Right forelimb (tissue), 1 donor: ENCODE measurements around the gene SLC2A3.
"Not testable (repeated sequence)": the region's sequence is repeated elsewhere in the genome, so short reads cannot be mapped to it uniquely, and the experiment has no call there.

Source experiments
- DNase-seq: peaks from one replicate; pipeline ENCODE4 v3.0.0-alpha.2; 2018

Gene SLC2A3

DNA sequence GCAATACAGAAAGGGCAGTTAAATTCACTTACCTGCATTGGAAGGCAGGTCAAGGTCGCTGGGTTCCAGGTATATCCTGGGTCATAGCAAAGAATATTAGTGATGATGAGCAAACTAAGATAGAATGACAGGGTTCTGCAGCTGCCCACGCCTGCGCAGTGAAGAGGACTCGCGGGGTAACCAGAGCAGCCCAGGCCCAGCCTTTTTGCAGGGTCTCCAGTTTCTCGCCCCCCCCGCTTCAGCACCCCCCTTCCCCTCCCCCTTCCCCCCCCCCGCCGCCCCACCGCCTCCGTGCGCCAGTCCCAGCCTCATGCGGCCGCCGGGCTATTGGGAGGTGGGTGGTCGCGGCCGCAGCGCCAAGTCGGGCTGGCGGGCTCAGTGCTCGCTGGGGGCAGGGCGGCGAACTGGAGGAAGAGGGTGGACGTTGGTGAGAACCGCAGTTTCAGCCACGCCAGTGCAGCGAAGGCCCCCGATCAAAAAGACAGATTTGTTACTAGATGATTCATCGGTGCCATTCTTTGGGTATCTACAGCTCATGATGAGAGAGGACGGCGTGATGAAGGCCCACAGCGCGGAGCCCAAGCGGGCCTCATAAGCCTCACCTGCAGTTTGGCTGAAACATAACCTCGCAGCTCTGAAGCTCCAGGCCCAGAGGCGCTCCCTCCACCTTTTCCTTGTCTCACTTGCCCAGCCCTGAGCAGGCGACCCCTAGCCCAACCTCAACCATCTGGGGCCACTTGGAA, 20.2 kb downstream of the SLC2A3 start:
- no peak for DNase-seq

DNA sequence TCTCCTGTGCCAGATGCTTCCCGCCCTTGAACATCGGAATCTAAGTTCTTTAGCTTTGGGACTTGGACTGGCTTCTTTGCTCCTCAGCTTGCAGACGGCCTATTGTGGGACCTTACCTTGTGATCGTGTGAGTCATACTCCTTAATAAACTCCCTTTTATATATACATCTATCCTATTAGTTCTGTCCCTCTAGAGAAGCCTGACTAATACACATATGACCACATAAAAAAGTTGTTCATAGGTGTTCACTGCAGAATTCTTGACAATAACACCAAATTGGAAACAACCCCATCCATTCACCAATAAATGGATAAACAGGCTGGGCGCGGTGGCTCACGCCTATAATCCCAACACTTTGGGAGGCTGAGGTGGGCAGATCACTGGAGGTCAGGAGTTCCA, 25.9 kb downstream of the SLC2A3 start:
- not testable (repeated sequence) for DNase-seq

DNA sequence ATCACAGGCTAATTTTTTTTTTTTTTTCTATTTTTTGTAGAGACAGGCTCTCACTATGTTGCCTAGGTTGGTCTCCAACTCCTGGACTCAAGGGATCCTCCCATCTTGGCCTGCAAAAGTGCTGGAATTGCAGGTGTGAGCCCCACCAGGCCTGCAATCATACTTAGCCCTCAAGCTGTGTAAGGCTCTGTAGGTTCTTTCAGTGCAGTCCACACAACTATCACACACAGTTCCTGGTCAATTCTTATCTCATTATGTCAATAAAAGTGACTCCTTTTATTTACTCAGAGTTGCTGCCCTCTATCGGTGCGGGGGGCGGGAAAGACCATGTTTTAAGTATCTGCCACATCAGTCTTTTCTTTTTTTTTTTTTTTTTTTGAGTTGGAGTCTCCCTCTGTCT, 29.0 kb downstream of the SLC2A3 start:
- no peak for DNase-seq

DNA sequence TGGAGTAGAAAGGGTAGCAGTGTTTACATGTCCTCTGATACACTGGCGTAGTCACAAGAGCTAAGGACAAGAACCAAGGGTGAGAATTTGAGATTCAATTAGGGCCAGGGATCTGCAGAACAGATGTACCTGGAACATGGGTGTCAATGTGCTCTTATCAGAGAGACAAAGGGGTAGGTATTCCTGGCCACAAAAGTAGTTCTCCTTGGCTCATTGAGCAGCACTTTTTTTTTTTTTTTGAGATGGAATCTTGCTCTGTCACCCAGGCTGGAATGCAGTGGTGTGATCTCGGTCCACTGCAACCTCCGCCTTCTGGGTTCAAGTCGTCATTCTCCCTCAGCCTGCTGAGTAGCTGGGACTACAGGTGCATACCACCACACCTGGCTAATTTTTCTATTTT, 29.7 kb downstream of the SLC2A3 start:
- DNase-seq, result not testable (repeated sequence)

DNA sequence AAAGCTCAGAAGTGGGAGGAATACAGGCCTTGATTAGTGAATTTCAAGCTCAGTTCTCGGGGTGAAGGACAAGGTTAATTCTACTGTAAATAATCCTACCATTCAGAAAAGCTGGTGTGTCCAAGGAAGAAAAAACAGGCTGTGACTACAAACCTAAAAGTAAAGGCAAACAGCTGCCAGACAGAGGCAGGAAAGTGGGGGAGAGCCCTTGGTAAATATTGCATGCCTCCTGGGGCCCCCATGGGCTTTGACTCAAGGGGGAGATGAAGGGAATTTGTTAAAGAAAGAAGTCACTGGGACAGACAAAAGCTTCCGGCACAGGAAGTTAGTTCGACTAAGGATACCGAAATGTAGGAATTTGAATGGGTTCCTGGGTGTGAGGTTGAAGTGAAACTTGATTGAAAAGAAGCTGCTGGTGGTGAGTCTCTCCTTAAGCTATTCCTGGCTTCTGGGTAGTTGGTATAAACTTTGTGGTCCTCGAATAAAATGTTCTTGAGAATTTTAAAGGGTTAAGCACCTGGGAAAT, 30.3 kb downstream of the SLC2A3 start:
- not testable (repeated sequence) for DNase-seq

DNA sequence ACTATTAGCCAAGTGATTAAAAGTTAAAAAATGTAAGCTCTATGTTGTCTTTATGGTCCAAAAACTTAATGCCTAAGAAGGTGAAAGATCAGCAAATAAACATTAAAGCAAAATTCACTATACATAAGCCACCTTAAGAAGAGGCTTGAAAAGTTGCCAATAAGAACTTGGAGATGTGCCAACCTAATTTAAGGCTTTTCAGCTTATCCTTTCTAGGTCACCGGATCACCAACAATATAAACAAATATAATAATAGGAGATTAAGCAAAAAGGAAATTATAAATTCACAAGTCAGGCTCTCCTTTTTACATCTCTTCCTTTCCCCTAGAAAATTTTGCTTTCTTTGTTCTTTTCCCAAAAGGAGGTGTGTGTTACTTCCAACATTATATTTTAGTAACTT, 30.9 kb downstream of the SLC2A3 start:
- no peak for DNase-seq

DNA sequence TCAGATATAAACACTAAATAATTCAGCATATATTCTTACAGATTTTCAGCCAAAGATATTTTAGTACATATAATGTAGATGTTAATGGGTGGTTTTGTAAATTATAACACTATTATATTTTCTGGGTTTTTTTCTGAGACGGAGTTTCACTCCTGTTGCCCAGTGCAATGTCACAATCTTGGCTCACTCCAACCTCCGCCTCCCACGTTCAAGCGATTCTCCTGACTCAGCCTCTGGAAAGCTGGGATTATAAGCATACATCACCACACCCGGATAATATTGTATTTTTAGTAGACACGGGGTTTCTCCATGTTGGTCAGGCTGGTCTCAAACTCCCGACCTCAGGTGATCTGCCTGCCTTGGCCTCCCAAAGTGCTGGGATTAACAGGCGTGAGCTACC, 33.6 kb downstream of the SLC2A3 start:
- DNase-seq, result not testable (repeated sequence)

DNA sequence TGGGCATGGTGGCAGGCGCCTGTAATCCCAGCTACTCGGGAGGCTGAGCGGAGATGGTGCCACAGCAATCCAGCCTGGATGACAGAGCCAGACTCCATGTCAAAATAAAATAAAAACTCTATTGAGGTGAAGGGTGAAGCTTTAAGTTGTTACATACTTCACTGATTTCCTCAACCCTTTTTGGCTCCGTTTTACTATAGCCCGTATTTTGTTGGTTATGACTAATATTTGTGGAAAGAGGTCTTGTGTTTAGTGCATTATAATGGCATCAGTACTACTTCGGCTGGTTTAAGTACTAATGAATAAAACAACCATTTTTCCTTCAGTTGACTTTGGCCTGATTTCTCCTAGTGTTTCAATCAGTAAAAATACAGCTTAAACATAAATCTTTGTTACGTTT, 36.2 kb downstream of the SLC2A3 start:
- no peak for DNase-seq

DNA sequence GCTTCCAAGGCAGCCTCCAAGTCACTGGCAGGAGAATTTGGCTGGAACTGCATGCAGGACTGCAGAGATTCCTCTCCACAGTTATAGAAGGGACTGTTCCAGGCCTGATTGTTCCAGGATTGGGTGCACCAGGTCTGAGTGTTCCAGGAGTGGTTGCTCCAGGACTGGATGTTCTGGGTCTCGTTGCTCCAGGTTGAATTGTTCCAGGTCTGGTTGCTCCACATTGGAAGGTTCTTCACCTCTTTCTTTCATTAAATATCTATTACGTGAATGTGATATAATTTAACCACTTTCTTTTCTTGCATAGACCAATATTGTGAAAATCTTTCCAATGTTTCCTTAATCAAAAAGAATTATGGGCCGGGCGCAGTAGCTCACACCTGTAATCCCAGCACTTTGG, 39.3 kb downstream of the SLC2A3 start:
- DNase-seq, result not testable (repeated sequence)

DNA sequence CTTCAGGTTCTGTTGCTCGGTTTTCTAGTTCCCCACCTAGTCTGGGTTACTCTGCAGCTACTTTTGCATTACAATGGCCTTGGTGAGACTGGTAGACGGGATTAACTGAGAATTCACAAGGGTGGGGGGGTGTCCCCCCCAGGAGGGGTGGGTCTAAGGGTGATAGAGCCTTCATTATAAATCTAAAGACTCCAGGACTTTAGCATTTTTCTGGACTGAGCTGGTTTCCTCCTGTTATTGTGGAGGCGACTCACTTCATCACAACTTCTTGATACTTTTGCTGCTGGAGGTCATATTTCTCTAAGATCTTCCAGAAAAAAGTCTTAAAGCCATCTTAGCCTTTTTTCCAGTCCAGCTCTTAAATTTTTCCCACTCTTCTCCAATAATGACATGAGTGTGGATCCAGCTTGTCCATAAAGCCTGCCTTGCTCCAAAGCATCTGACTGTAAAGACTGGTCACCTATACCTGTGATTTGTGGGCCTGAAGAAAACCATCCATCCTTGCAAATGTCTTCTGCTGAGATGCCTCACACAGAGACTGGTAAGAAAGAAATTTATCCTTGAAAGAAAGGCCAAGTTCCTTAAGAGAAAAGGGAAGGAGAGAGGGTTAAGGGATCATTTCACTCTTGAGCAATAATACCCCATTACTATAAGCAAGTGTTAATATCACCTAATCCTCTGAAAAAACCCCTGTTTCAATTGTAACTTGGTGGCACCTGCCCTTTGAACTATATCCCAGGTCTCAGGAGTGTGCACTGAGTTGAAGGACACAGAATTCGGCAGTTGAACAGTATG, 43.6 kb downstream of the SLC2A3 start:
- no peak for DNase-seq

DNA sequence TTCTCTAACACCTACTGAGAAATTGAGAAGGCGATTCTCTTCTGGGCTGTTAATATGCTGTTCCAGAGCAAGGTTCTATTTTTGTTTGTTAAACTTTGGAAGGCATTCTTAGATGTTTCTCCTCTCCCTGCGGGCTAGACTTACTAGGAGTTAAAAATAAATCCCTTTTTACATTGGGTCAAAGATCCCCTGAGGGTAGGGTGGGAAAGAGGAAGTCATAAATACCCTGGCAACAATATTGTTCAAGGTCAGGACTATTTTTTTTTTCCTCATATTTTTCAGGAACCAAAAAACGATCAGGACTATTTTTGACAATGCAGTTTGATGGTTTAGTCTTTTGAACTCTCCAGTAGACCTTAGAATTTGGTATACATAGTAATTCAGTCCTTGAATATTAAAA, 51.3 kb downstream of the SLC2A3 start:
- DNase-seq, result no peak

DNA sequence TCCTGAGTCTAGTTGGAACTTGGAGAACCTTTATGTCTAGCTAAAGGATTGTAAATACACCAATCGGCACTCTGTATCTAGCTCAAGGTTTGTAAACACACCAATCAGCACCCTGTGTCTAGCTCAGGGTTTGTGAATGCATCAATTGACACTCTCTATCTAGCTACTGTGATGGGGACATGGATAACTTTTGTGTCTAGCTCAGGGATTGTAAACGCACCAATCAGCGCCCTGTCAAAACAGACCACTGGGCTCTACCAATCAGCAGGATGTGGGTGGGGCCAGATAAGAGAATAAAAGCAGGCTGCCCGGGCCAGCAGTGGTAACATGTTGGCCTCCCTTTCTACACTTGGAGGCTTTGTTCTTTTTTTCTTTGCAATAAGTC, 54.3 kb downstream of the SLC2A3 start:
- not testable (repeated sequence) for DNase-seq

DNA sequence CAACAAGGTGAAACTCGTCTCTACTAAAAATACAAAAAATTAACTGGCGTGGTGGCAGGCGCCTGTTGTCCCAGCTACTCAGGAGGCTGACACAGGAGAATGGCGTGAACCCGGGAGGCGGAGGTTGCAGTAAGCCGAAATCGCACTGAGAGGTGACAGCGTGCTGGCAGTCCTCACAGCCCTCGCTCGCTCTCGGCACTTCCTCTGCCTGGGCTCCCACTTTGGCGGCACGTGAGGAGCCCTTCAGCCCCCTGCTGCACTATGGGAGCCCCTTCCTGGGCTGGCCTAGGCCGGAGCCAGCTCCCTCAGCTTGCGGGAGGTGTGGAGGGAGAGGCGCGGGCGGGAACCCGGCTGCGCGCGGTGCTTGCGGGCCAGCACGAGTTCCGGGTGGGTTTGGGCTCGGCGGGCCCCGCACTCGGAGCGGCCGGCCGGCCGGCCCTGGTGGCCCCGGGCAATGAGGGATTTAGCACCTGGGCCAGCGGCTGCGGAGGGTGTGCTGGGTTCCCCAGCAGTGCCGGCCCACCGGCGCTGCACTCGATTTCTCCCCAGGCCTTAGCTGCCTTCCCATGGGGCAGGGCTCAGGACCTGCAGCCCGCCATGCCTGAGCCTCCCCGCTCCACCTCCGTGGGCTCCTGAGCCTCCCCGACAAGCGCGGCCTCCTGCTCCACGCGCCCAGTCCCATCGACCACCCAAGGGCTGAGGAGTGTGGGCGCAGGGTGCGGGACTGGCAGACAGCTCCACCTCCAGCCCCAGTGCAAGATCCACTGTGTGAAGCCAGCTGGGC, 54.8 kb downstream of the SLC2A3 start:
- DNase-seq, result not testable (repeated sequence)

DNA sequence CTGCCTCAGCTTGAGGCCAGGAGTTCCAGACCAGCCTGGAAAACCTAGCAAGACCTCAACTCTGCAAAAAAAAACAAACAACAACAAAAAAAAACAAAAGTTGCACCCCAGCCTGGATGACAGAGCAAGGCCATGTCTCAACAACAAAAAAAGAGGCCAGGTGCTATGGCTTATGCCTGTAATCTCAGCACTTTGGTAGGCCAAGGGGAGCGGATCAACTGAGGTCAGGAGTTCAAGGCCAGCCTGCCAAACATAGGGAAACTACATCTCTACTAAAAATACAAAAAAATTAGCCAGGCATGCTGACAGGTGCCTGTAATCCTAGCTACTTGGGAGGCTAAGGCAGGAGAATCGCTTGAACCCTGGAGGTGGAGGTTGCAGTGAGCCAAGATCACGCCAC, 56.7 kb downstream of the SLC2A3 start:
- DNase-seq, result no peak

DNA sequence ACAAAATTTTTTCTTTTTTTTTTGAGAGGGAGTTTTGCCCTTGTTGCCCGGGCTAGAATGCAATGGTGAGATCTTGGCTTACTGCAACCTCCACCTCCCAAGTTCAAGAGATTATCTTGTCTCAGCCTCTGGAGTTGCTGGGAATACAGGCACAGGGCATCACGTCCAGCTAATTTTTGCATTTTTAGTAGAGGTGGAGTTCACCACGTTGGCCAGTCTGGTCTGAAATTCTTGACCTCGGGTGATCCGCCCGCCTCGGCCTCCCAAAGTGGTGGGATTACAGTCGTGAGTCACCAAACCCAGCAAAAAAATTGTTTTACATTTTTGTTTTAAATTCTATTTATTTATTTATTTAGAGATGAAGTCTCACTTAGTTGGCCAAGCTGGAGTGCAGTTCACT, 58.6 kb downstream of the SLC2A3 start:
- DNase-seq, result no peak

DNA sequence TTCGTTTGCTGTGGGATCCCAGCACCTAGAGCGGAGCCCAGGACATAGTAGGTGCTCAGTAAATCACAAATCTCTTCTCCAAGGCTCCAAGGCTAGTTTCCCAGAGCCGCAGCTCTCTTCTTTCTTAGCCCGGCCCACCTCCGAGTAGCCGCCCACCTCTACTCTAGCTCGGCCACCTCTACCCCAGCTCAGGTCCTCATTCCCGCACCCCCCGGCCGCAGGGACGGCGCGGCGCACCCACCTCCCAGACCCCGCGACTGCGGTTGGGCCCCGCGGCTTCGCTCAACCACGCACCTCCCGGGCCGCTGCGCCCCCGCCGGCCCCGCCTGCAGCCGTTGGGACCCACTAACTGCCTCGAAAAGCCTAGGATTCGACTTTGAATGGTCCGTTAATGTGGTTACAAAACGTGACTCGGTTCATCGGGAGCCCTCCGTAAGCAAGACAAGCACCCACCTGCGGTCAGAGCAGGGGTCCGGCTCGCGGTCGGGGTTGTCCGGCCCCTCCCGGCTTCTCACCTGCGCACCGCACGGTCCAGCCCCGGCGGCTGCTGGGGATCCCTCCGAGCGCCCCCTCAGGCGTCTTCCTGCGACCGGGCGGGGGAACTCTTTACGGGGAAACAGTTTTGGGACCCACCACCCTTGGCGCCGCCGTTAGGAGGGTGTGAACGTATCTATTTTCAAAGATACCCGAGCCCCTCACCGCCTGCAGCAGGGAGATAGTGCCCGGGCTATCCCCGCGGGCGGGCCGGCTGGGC, 63.2 kb downstream of the SLC2A3 start, which contains the start of gene SLC2A14:
TSS of gene SLC2A14 (minus strand) at position 350 of the 754 bp plus-strand sequence. CDS start 3,035 bp downstream, outside the sequence.
- no peak for DNase-seq

DNA sequence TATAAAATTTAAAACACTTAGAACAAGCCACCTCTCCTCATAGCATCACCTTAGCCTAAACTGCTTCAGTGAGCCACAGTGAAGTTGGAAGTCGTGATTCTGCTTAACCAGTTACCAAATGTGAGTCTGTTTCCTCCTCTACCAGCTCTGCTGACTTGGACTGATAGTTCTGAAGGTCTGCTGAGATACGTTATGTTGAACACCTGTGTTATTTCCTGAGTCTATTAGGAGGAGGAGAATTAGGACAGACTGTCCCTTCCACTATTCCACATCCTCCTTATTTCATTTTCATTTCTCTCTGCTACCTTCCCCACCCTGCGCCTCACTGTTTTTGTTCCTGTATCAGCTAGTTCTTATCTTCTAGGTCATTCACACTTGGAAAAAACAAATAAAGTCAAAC, 65.7 kb downstream of the SLC2A3 start:
- DNase-seq, result no peak
